Measurements from ENCODE around the gene RASAL2.
"Not testable (repeated sequence)": the region's sequence is repeated elsewhere in the genome, so short reads cannot be mapped to it uniquely, and the experiment has no call there.

Gene RASAL2

GRCh38 chr1:178282949-178283367 is 189.1 kb downstream of the RASAL2 start:
- no peak for DNase-seq (ENCODE audit: low read depth in 2 of 2)

GRCh38 chr1:178283409-178283808 is 189.5 kb downstream of the RASAL2 start:
- no peak for DNase-seq (ENCODE audit: low read depth in 2 of 2)

GRCh38 chr1:178284058-178284457 is 190.2 kb downstream of the RASAL2 start:
- DNase-seq (ENCODE audit: low read depth in 2 of 2), result no peak

DNA sequence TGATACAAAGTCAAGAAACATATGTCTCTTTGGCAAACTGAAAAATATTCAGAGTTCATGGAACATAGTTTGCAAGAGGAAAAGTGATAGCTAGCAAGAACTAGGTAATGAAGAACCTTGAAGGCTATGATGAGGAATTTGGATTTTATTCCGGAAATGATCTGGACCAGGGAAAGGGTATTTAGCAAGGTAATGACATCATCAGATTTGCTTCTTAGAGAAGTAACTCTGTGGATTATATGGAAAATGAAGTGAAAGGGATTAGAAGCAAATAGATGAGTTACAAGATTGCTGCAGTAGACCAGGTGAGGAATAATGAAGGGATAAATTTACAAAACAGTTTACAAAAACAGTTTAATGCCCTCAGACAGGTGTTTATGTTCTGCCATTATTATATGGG is 197.3 kb downstream of the RASAL2 start:
- DNase-seq (ENCODE audit: low read depth in 2 of 2), result no peak

DNA sequence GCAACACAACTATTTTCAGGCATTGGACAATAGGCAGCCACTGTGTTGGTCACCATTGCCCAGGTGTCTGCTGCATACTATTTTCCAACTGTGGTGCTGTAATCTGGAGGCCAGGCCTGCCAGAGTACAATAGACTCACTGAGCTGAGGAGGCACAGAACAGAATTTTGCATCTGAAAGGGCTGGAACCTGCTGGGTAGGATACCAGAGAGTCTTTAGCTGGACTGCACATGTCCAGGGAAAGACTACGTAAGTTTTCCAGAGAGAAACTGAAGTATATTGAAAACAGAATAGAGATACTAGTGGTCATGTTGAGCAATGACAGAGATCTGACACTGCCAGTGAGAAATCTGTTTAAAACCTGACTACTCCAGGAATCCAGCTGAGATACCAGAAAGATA is 200.8 kb downstream of the RASAL2 start:
- DNase-seq (ENCODE audit: low read depth in 2 of 2), result no peak

GRCh38 chr1:178300352-178300699 is 206.4 kb downstream of the RASAL2 start:
- DNase-seq (ENCODE audit: low read depth in 2 of 2), result no peak

DNA sequence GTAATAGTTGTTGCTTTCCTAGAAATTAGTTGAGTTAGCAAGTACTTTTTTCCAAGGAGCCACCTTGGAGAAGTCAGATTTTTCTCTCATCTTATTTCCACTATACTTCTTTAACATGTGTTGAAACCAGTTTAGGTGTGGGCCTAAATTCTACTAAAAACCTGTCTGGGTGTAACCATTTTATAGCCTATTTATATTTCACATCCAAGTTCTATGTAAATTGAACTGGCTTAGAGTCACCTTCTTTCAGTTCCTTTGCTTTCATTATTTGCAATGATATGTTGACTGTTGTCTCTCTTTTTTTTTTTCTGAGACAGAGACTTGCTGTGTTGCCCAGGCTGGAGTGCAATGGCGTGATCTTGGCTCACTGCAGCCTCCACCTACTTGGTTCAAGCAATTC is 207.2 kb downstream of the RASAL2 start:
- DNase-seq (ENCODE audit: low read depth in 2 of 2), result no peak

DNA sequence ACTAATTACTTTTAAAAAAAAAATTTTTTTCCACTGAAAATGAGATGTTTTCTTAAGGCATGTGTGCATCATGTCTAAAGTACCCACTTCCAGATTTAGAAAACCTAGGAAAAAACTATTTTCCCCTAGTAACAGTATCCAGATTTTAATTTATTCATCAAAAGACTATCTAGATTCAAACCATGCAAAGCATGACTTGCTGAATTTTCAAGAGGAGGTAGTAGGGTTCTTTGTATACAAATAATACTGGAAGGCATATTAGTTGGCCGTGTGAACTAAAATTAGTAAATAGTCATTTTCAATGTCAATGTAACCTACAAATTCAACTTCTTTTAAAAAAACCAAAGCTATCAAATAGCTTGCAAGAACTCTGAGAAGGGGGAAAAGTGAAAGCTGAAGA is 213.4 kb downstream of the RASAL2 start:
- no peak for DNase-seq (ENCODE audit: low read depth in 2 of 2)

DNA sequence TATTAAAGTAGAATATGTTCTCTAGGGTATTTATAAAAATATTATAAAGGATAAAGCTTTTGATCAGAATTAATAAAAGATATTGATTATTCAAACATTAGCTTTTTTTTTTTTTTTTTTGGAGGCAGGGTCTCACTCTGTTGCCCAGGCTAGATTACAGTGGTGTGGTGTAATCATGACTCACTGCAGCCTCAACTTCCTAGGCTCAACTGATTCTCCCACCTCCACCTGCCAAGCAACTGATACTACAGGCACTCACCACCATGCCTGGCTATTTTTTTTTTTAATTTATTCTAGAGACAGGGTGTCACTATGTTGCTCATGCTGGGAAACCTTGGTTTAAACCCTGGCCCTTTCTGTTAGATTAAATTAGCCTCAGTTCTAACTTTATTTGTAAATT is 214.5 kb downstream of the RASAL2 start:
- no peak for DNase-seq (ENCODE audit: low read depth in 2 of 2)

DNA sequence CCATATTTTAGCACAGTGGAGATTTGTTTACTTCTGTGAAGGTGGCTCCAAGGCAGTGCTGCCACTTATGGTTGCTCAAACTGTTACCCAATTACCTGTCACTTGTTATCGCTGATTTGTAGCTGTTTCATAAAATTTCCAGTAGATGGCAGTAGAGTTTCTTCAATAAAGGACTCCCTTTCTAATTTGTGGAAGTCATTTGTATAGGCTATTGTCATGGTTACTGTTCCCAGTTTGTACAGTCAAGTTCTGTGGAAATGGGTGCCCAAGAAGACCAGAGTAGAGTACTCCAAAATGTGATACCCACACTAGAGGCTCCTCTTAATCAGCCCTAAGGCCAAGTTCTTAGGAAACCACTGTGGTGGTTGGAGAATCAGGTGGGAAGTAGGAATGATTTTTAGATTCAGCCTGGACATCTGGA is 216.8 kb downstream of the RASAL2 start:
- peak; percentile 54 to 61 for DNase-seq (ENCODE audit: low read depth in 2 of 2)

DNA sequence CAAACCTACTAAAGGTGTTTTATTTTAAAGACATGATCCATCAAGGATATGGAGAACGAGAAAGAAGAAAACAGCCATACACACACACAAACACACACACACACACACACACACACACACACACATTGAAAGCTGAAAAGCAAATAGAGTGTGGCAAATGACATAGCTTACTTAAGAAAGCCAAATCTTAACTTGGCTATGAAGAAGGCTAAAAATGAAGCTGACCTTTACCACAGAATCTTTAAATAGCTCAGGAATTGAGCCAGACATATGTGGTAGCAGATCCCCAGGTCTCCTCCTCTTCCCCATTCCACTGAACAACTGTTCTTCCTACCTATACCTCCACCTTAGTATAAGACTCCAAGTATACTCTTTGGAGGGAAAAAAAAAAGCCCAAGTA is 217.3 kb downstream of the RASAL2 start:
- DNase-seq (ENCODE audit: low read depth in 2 of 2), result peak in 1 of 2 experiments; percentile 8

GRCh38 chr1:178320280-178320982 is 226.5 kb downstream of the RASAL2 start:
- not testable (repeated sequence) for DNase-seq (ENCODE audit: low read depth in 2 of 2)

- DNase-seq (ENCODE audit: low read depth in 2 of 2), result no peak
Observed at GRCh38 chr1:178323067-178323466, 229.2 kb downstream of the RASAL2 start.

DNA sequence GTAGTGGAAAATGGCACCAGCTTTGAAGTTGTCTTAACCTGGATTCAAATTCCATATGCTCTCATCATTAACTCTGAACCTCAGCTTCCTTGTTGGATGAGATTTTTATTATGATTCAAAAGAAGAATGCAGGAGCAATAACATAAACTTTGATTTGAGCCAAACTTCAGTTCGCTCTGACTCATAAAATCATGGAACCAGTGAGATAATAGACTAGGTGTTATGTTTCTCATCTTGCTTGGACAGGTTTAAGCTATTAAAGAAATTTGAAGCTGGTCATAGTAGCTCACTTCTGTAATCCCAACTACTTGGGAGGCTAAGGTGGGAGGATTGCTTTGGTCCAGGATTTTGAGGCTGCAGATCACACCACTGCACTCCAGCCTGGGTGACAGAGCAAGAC is 230.1 kb downstream of the RASAL2 start:
- no peak for DNase-seq (ENCODE audit: low read depth in 2 of 2)

DNA sequence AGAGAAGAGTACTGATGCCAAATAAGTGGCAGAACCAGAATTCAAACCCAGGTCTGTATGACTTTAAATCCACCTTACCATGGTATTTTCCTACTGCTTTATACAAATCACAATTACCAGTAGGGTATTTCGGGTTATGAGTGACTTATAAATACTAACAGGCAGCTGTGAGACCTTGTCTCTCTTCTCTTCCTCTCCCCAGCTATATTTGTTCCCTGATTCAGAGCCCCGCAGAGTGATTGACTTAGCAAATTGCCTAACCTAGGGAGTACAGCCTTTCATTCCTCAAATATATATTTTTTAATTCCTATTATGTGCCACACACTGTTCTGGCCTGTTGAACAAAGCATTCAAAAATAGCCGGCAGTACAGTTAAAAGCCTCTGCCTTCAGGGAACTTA is 234.8 kb downstream of the RASAL2 start:
- no peak for DNase-seq (ENCODE audit: low read depth in 2 of 2)

GRCh38 chr1:178330153-178330552 is 236.2 kb downstream of the RASAL2 start:
- no peak for DNase-seq (ENCODE audit: low read depth in 2 of 2)

GRCh38 chr1:178330848-178331497 is 237.1 kb downstream of the RASAL2 start:
- DNase-seq (ENCODE audit: low read depth in 2 of 2), result no peak

DNA sequence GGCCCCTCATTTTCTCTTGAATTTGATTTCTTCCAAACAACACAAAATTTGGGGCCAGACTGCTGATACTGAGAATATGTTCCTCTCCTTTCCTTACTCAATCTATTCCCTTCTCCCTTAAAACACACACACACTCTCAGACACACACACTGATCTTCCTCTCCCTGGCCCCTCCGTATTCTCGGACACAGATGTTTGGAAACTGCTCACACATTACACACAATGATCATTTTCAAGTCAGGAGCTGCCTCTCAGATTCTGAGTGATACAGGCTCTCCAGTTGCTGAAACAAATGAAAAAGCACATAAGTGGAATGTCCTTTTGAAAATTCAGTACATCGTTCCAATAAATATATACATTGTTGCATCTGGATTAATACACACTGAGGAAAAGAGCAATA is 241.5 kb downstream of the RASAL2 start:
- no peak for DNase-seq (ENCODE audit: low read depth in 2 of 2)

DNA sequence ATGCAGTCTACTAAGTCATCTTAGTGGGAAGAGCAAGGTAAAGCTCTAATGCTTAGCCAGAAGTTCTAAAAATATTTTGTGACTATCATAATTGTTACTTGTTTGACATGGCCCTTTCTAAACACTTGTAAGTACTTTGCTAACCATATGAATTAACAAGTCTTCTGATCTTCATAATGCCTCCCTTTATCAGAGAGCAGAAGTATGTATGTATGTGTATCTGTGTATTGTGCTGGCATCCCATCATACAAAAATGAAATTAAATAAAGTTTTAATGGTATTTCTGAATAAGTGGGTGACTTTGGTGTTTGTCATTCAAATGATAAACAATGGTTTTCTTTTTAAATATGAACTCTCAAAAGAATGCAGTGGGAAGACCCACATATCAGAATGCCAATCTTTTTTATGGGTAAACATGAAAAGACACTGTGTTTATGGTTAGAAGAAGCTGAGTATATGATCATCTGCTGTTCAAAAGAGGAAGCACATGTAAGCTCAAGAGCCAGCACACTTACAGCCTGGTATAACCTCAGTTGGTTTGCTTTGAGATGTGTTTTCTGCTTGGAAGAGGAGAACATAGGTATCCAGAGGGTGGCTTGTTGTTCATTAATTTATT is 243.3 kb downstream of the RASAL2 start:
- DNase-seq (ENCODE audit: low read depth in 2 of 2), result no peak

- no peak for DNase-seq (ENCODE audit: low read depth in 2 of 2)
Observed at GRCh38 chr1:178339834-178340233, 245.9 kb downstream of the RASAL2 start.

GRCh38 chr1:178341261-178341956 is 247.5 kb downstream of the RASAL2 start:
- peak; percentile 63 for DNase-seq (ENCODE audit: low read depth in 2 of 2)

DNA sequence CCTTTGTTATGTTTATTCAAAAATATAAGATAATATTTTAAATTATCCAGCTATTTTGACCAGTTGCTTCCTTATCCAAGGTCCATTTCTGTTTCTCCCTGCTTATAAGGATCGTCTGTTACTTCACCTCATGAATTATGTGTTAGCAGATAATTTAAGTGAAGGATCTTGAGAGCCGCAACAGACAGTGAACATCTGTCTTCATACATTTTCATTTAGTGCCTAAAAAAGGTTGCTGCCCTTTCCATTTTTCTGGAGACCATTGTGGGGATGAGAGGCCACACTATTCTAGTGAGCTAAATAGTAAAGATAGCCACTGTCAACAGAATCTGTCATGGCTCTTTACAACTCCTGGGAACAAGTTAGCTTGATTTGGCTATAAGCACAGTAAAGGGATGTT is 248.8 kb downstream of the RASAL2 start:
- no peak for DNase-seq (ENCODE audit: low read depth in 2 of 2)
